Esophagus squamous epithelium (tissue), 4 donors: ENCODE results near the gene ZNF532.

Experiments
- POLR2A ChIP-seq, 4 donors: fragments of 450-650 bp; IDR thresholded peaks; one replicate each; pipeline ENCODE4 v1.6.1; 2017; ENCODE audit warnings: antibody characterized with exemption in 4 of 4, mild to moderate bottlenecking in 4 of 4, moderate library complexity in 3 of 4
- TF ChIP-seq, protein P1 (sequence below), 6 experiments: fragments of 450-650 bp in 4 of 6; fragments of 200-600 bp in 2 of 6; sonication (generic) in 2 of 6; IDR thresholded peaks; one replicate each; pipeline ENCODE4 v1.5.1; 2016 to 2019; ENCODE audit warnings: antibody characterized with exemption in 6 of 6, mild to moderate bottlenecking in 4 of 6, moderate library complexity in 4 of 6

DNA sequence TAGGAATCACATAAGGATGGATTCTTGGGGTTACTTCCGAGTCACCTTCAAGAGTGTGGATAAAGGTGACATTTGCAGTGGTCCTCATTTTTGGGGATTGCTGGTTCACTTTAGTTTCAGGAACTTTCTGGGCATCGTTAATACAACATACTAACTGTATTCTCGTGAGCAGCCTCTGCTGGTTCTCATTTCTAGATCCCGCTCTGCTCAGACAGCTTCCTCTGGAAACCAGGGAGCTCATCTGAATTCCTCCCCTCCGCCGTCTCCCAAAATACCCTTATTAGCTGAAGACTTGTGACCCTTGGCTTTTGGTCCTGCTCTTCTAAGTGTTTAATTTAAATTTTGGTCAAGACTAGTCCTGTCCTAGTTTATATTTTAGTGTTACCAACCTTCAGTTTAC lies 64.5 kb downstream of the ZNF532 start:
- TF ChIP-seq, protein P1, sequence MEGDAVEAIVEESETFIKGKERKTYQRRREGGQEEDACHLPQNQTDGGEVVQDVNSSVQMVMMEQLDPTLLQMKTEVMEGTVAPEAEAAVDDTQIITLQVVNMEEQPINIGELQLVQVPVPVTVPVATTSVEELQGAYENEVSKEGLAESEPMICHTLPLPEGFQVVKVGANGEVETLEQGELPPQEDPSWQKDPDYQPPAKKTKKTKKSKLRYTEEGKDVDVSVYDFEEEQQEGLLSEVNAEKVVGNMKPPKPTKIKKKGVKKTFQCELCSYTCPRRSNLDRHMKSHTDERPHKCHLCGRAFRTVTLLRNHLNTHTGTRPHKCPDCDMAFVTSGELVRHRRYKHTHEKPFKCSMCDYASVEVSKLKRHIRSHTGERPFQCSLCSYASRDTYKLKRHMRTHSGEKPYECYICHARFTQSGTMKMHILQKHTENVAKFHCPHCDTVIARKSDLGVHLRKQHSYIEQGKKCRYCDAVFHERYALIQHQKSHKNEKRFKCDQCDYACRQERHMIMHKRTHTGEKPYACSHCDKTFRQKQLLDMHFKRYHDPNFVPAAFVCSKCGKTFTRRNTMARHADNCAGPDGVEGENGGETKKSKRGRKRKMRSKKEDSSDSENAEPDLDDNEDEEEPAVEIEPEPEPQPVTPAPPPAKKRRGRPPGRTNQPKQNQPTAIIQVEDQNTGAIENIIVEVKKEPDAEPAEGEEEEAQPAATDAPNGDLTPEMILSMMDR (IDR thresholded peaks at IDR 0.05): no peak
- TF ChIP-seq POLR2A (IDR thresholded peaks at IDR 0.05): no peak
